GM12865 (cell line): ENCODE data around the gene DZANK1.

Source experiments
- DNase-seq: peaks from one replicate; pipeline ENCODE4 v3.0.0; 2010; ENCODE audit warnings: low read depth
- H3K4me3 ChIP-seq: 2 replicates; pipeline ENCODE4 v1.5.1; 2011; ENCODE audit warnings: mild to moderate bottlenecking, low read depth, low read length, control low read depth
- CTCF ChIP-seq: IDR thresholded peaks from 2 replicates; pipeline ENCODE4 v1.5.1; 2011; ENCODE audit warnings: low read length, control low read depth, low read depth, inconsistent platforms; ENCODE audit not compliant: insufficient read depth; ENCODE audit errors: missing control alignments

Gene DZANK1

DNA sequence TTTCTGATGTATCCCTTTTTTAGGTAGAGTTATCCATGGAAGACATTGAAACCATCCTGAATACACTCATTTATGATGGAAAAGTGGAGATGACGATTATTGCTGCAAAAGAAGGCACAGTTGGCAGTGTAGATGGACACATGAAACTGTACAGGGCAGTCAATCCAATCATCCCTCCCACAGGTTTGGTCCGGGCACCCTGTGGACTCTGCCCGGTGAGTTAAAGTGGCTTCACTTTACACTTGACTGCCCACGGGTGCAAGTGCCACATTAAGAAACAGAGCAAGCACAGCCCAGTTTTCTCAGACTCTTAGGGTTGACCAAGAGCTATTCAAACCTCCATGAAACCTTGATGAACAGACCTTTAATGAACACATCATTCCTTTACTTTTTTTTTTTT, 14.8 kb upstream of the DZANK1 start:
- TF ChIP-seq CTCF = no peak
- no peak overlapping the region for H3K4me3 ChIP-seq
- DNase-seq = no peak

DNA sequence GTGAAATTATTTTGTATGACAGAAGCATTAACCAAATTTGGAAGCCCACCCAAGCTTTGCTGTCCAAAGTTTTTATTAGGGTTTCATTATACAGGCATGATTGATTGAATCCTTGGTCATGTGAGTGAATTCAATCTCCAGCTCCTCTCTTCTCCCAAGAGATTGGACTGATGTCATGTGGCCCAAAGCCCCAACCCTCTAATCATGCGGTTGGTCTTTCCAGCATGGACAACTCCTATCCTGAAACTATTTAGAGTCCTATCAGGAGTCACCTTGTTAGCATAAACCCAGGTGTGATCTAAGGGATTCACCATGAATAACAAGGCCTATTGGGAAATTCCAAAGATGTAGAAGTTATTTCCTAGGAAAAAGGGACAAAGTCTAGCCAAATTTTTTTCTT, 11.0 kb upstream of the DZANK1 start:
- H3K4me3 ChIP-seq = no peak overlapping the region
- no peak for TF ChIP-seq CTCF
- DNase-seq = no peak

DNA sequence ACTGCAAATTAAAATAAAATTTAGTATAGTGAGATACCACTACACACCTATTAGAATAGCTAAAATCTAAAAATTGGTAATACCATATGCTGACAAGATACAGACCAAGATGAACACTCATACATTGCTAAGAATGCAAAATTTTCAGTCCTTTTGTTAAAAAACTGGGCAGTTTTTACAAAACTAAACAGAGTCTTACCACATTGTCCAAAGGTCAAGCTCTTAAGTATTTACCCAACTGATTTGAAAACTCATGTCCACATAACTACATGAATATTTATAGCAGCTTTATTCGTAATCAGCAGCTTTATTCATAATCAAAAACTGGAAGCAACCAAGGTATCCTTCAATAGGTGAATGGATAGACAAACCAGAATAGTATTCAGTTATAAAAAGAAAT, 10.4 kb upstream of the DZANK1 start:
- no peak for DNase-seq
- TF ChIP-seq CTCF = no peak
- no peak overlapping the region for H3K4me3 ChIP-seq

DNA sequence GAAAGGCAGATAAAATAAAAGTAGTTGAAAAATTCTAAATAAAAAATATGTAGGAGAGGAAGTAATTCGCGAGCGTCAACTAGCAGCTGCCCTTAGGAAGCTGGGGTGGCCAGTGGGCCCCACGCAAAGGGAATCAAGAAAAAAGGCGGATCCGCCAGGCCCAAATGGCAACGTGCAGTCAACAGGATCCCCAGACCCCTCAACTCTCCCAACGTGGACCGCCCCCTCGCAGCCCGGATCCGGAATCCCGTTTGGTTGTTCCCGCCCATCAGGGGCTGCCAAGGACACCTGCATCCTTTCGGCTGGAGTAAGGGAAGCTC, 296 bp downstream of the DZANK1 start:
- DNase-seq = no peak
- TF ChIP-seq CTCF = no peak
- H3K4me3 ChIP-seq = peak overlapping the region; percentile 77

DNA sequence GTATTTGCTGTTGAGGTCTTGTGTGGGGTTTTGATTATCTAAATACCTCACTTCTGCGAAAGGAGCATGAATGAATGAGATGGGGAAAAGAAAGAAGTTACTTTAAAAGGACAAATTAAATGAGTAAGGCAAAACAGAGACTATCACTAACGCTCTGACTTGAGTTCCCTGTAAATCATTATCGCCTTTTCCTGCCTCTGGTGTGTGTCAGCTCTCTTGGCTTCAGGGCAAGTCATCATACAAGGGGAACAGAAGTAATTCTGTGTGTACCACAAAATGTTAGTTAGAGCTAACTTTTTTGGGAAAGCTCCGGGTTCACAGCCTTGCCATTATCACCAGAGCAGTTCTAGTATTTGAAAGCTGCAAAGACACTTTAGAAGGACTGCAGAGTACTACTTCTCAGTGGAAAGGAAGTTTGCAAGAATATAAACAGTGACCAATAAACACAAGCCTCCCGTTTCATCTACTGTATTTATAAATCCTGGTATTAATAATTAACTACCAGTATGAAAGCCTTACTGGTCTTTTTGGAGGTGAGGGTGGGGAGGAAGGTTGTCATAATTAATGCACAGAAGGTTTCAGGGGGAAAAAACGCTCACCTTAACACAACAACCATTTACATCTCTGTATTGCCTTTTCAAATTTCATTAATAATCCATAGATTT, 1.2 kb downstream of the DZANK1 start:
- TF ChIP-seq CTCF = no peak
- H3K4me3 ChIP-seq = no peak overlapping the region; the same call in 1 of the 2 replicates
- no peak for DNase-seq

DNA sequence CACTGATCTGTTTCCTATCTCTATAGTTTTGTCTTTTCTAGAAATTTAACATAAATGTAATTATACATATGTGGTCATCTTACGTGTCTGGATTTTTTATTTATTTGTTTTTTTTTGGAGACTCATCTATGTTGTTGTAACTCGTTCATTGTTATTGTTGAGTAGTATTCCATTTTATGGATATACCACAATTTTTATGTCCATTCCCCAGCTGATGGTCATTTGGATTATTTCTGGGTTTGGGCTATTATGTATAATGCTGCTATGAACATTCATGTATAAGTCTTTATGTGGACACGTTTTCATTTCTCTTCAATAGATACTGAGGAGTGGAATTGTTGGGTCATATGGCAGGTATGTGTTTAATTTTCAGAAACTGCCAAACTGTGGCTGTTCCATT, 10.2 kb downstream of the DZANK1 start:
- H3K4me3 ChIP-seq = no peak overlapping the region
- no peak for TF ChIP-seq CTCF
- no peak for DNase-seq

- no peak overlapping the region for H3K4me3 ChIP-seq
- DNase-seq = no peak
- TF ChIP-seq CTCF = no peak
Measured at GRCh38 chr20:18443886-18444285, 22.9 kb downstream of the DZANK1 start.
